Measurements from ENCODE around the gene DSPP. TPM values are rescaled to one million over a fixed set of nuclear protein-coding genes. Genes with fewer than 3 reads are reported as not detected.

DSPP gene
- total RNA-seq, 4 donors from 2014 or later = not detected

DNA sequence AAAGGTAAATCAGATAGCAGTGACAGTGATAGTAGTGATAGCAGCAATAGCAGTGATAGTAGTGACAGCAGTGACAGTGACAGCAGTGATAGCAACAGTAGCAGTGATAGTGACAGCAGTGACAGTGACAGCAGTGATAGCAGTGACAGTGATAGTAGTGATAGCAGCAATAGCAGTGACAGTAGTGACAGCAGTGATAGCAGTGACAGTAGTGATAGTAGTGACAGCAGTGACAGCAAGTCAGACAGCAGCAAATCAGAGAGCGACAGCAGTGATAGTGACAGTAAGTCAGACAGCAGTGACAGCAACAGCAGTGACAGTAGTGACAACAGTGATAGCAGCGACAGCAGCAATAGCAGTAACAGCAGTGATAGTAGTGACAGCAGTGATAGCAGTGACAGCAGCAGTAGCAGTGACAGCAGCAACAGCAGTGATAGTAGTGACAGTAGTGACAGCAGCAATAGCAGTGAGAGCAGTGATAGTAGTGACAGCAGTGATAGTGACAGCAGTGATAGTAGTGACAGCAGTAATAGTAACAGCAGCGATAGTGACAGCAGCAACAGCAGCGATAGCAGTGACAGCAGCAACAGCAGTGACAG lies 6.1 kb downstream of the DSPP start:
- peak in 1 of 3 donors; percentile 12 for DNase-seq
- Histone ChIP-seq H3K4me3 (no peak overlapping the region), H3K27ac (no peak overlapping the region), H3K27me3 (no peaks in the 10 kb centered on the region), H3K36me3 (no peaks in the 10 kb centered on the region), H3K9me3 (no peaks in the 10 kb centered on the region), H3K4me1 (no peaks in the 10 kb centered on the region)
- TF ChIP-seq, protein P1, sequence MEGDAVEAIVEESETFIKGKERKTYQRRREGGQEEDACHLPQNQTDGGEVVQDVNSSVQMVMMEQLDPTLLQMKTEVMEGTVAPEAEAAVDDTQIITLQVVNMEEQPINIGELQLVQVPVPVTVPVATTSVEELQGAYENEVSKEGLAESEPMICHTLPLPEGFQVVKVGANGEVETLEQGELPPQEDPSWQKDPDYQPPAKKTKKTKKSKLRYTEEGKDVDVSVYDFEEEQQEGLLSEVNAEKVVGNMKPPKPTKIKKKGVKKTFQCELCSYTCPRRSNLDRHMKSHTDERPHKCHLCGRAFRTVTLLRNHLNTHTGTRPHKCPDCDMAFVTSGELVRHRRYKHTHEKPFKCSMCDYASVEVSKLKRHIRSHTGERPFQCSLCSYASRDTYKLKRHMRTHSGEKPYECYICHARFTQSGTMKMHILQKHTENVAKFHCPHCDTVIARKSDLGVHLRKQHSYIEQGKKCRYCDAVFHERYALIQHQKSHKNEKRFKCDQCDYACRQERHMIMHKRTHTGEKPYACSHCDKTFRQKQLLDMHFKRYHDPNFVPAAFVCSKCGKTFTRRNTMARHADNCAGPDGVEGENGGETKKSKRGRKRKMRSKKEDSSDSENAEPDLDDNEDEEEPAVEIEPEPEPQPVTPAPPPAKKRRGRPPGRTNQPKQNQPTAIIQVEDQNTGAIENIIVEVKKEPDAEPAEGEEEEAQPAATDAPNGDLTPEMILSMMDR (IDR thresholded peaks at IDR 0.05) = no peak
- no peak for TF ChIP-seq POLR2A (IDR thresholded peaks at IDR 0.05)

- H3K27ac ChIP-seq = no peak overlapping the region
- no peak for DNase-seq
- H3K27me3 ChIP-seq = no peaks in the 10 kb centered on the region
- no peak overlapping the region for H3K4me3 ChIP-seq
- no peaks in the 10 kb centered on the region for H3K36me3 ChIP-seq
- TF ChIP-seq, protein P1 (IDR thresholded peaks at IDR 0.05) = no peak
- no peak for TF ChIP-seq POLR2A (IDR thresholded peaks at IDR 0.05)
- H3K9me3 ChIP-seq = no peaks in the 10 kb centered on the region
- no peaks in the 10 kb centered on the region for H3K4me1 ChIP-seq
These were observed 7.9 kb downstream of the DSPP start for GRCh38 chr4:87616268-87616667.

DNA sequence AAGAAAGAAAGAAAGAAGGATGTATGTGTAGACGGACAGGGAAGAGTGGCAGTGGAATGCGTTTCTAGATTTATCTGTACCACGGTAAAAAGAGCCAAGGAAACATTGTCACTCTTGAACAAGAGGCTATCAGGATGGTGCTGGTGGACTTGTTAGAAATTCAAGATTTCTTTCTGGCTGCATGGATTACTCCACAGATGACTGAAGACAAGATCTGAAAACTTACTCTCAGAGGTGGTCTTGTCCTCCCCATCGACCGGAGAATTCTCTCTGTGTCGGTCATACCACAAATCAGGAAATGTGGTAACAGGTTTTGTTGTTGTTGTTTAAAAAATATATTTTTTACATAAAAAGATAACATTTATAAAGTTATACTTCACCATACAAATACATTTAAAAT lies 11.8 kb downstream of the DSPP start:
- peak overlapping the region in 1 of 4 donors; percentile 34 for H3K27ac ChIP-seq

DNA sequence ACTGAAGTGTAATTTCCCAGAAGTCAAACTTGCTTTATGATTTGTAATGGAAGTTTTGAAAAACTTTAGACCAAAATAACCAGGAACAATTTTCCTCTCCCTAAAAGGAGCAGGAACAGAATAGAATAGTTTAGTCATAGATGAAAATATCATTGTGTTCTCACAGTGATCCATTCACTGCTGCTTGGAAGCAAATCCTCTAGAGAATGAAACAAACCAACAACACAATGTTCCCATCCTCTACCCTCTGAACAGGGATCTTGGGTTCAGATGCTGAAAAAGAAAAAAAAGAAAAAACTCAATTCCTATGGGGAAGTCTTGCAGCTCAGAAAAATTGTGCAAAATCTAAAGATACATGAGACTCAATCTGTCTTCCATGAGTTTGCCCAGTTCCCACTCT lies 12.2 kb downstream of the DSPP start:
- H3K36me3 ChIP-seq = no peaks in the 10 kb centered on the region
- no peak for DNase-seq
- H3K4me1 ChIP-seq = no peaks in the 10 kb centered on the region
- H3K27ac ChIP-seq = peak overlapping the region in 1 of 4 donors; percentile 56
- no peaks in the 10 kb centered on the region for H3K9me3 ChIP-seq
- no peaks in the 10 kb centered on the region for H3K27me3 ChIP-seq
- TF ChIP-seq, protein P1 (IDR thresholded peaks at IDR 0.05) = no peak
- no peak for TF ChIP-seq POLR2A (IDR thresholded peaks at IDR 0.05)
- H3K4me3 ChIP-seq = no peak overlapping the region

More for the DNA sequence above, 11.8 kb downstream of the DSPP start:
- DNase-seq = no peak
- Histone ChIP-seq H3K27me3 (no peaks in the 10 kb centered on the region), H3K36me3 (no peaks in the 10 kb centered on the region), H3K4me1 (no peaks in the 10 kb centered on the region), H3K9me3 (no peaks in the 10 kb centered on the region), H3K4me3 (no peak overlapping the region)
- no peak for TF ChIP-seq POLR2A (IDR thresholded peaks at IDR 0.05)
- TF ChIP-seq, protein P1 (IDR thresholded peaks at IDR 0.05) = no peak

- no peak for TF ChIP-seq POLR2A (IDR thresholded peaks at IDR 0.05)
- H3K27me3 ChIP-seq = no peaks in the 10 kb centered on the region
- H3K4me1 ChIP-seq = no peaks in the 10 kb centered on the region
These were observed 14.0 kb downstream of the DSPP start for GRCh38 chr4:87622303-87622702.

DNA sequence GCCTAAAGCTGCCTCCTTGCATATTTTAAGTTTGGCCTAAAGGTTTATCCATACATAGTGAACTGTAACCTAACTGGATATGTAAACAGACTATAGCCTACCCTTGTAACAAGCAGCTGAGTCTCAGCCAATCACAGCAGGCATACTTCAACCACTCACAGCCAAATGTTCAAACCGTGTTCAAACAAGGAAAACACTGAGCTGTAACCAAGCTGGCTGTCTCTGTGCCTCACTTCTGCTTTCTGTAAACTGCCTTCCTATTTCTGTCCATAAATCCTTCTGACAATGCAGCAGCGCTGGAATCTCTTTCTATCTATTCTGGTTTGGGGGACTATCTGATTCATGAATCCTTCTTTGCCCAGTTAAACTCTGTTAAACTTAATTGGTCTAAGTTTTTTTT lies 16.4 kb downstream of the DSPP start:
- H3K27ac ChIP-seq = no peak overlapping the region
- no peak overlapping the region for H3K4me3 ChIP-seq
- H3K27me3 ChIP-seq = no peaks in the 10 kb centered on the region
- no peaks in the 10 kb centered on the region for H3K4me1 ChIP-seq
- no peaks in the 10 kb centered on the region for H3K36me3 ChIP-seq
- no peak for DNase-seq
- no peaks in the 10 kb centered on the region for H3K9me3 ChIP-seq
- TF ChIP-seq POLR2A (IDR thresholded peaks at IDR 0.05) = no peak
- TF ChIP-seq, protein P1 (IDR thresholded peaks at IDR 0.05) = no peak

More at GRCh38 chr4:87622303-87622702, 14.0 kb downstream of the DSPP start:
- Histone ChIP-seq H3K27ac (no peak overlapping the region), H3K4me3 (no peak overlapping the region), H3K9me3 (no peaks in the 10 kb centered on the region), H3K36me3 (no peaks in the 10 kb centered on the region)
- DNase-seq = no peak

Measured in Peyer's patch (tissue), 4 donors.